Caco-2 (cell line): ENCODE measurements around the gene CDYL2. TPM values are rescaled to one million over a fixed set of nuclear protein-coding genes. Genes with fewer than 3 reads are reported as not detected.

Experiments used
- BruUV-seq: library from RNA; stranded (reverse); fragments of 400-500 nt; replicated peaks from 2 replicates; lab custom pipeline; 2021; lab: Mats Ljungman, UMichigan
- CTCF ChIA-PET: fragments of 300-600 bp; sonication (Branson Sonifier 250); formaldehyde crosslinking; loops from one replicate; lab custom pipeline; 2022; ENCODE audit warnings: antibody characterized with exemption; lab: Charles Lee
- POLR2A ChIA-PET: fragments of 300-600 bp; sonication (Branson Sonifier 250); formaldehyde crosslinking; loops from one replicate; lab custom pipeline; 2022; ENCODE audit warnings: antibody characterized with exemption; lab: Charles Lee
- DNase-seq, 2 experiments: peaks; one replicate each; pipeline versions ENCODE4 v3.0.0 to v3.0.0-alpha.2; 2020 to 2022
- H3K27me3 ChIP-seq: replicated peaks from 2 replicates; pipeline ENCODE4 v1.6.0; 2011; ENCODE audit warnings: low read length; ENCODE audit not compliant: control insufficient read depth, insufficient read depth
- H3K36me3 ChIP-seq: 2 replicates; pipeline ENCODE4 v1.5.1; 2011; ENCODE audit warnings: low read length; ENCODE audit not compliant: control insufficient read depth, insufficient read depth
- H3K4me1 ChIP-seq: fragments of 250-450 bp; sonication (Bioruptor Pico); 2 replicates; pipeline ENCODE4 v1.5.1; 2020; ENCODE audit warnings: mild to moderate bottlenecking
- H3K4me3 ChIP-seq: 2 replicates; pipeline ENCODE4 v1.5.1; 2011; ENCODE audit warnings: low read depth, mild to moderate bottlenecking, control low read depth, low read length
- H3K9me3 ChIP-seq: fragments of 250-450 bp; sonication (Bioruptor Pico); 2 replicates; pipeline ENCODE4 v1.5.1; 2020; ENCODE audit warnings: mild to moderate bottlenecking, moderate library complexity
- H3K27ac Mint-ChIP-seq: one replicate; pipeline ENCODE4 v1.8.0; 2022; ENCODE audit warnings: mixed read lengths; ENCODE audit not compliant: unreplicated experiment
- H3K27me3 Mint-ChIP-seq: one replicate; pipeline ENCODE4 v1.8.0; 2022; ENCODE audit warnings: mixed read lengths; ENCODE audit not compliant: insufficient read depth, unreplicated experiment
- H3K36me3 Mint-ChIP-seq: one replicate; pipeline ENCODE4 v1.8.0; 2022; ENCODE audit warnings: mild to moderate bottlenecking, mixed read lengths; ENCODE audit not compliant: insufficient read depth, unreplicated experiment
- H3K4me1 Mint-ChIP-seq: one replicate; pipeline ENCODE4 v1.8.0; 2022; ENCODE audit warnings: low read depth, mixed read lengths; ENCODE audit not compliant: unreplicated experiment
- H3K4me3 Mint-ChIP-seq: one replicate; pipeline ENCODE4 v1.8.0; 2022; ENCODE audit warnings: mild to moderate bottlenecking, moderate library complexity, mixed read lengths; ENCODE audit not compliant: unreplicated experiment
- H3K9me3 Mint-ChIP-seq: one replicate; pipeline ENCODE4 v1.8.0; 2022; ENCODE audit warnings: mixed read lengths; ENCODE audit not compliant: unreplicated experiment
- intact Hi-C: fragments of 100-400 bp; cut with micrococcal nuclease; formaldehyde crosslinking; loops from one replicate; pipeline ENCODE4 v1.10.0; 2022; ENCODE audit not compliant: unreplicated experiment
- total RNA-seq: library from RNA; stranded (reverse); gene quantifications from 2 replicates; pipeline ENCODE4 v1.2.3, GENCODE V29; 2022
- TF ChIP-seq, protein P1 (sequence below), 2 experiments: fragments of 200-600 bp in 1 of 2; IDR thresholded peaks; 1 replicate in 1 of 2; 2 replicates in 1 of 2; pipeline versions ENCODE4 v1.5.1 to v1.8.0; 2011 to 2022; ENCODE audit warnings: antibody characterized with exemption in 1 of 2, control low read depth in 1 of 2, inconsistent platforms in 1 of 2, low read depth in 1 of 2, low read length in 1 of 2, mild to moderate bottlenecking in 1 of 2, moderate library complexity in 1 of 2; ENCODE audit not compliant: insufficient read depth in 1 of 2, severe bottlenecking in 1 of 2, unreplicated experiment in 1 of 2

Gene CDYL2
- total RNA-seq, 1 experiment from 2014 or later: 1.8 TPM

- CTCF ChIA-PET: no interaction called here
Observed at GRCh38 chr16:80670170-80670865, 134.1 kb downstream of the CDYL2 start.

DNA sequence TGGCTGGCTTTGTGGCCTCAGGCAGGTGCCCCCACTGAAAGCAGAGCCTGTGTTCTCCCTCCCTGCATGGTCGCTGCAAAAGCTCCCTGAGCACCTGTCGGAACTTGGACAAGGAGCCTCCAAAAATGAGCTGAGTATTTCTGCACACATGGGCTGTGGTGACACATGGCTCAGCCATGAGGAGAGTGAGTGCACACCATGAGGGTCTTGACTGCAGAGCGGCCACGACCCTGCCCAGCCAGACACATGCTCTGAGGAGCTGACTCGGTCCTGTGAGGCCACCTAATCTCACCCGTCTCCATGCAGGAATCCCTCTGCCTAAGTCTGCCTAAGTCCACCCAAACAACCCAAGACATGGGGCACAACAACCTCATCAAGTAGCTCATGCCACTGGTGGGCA lies 134.7 kb downstream of the CDYL2 start:
- Mint-ChIP-seq H3K27me3 (peaks cover 23% of the 10 kb centered on the region), H3K27ac (no peak overlapping the region), H3K4me1 (no peaks in the 10 kb centered on the region), H3K36me3 (no peaks in the 10 kb centered on the region), H3K4me3 (no peak overlapping the region), H3K9me3 (no peaks in the 10 kb centered on the region)
- H3K4me1 ChIP-seq: no peaks in the 10 kb centered on the region
- DNase-seq: no peak
- CTCF ChIA-PET: no interaction called here
- TF ChIP-seq, protein P1, sequence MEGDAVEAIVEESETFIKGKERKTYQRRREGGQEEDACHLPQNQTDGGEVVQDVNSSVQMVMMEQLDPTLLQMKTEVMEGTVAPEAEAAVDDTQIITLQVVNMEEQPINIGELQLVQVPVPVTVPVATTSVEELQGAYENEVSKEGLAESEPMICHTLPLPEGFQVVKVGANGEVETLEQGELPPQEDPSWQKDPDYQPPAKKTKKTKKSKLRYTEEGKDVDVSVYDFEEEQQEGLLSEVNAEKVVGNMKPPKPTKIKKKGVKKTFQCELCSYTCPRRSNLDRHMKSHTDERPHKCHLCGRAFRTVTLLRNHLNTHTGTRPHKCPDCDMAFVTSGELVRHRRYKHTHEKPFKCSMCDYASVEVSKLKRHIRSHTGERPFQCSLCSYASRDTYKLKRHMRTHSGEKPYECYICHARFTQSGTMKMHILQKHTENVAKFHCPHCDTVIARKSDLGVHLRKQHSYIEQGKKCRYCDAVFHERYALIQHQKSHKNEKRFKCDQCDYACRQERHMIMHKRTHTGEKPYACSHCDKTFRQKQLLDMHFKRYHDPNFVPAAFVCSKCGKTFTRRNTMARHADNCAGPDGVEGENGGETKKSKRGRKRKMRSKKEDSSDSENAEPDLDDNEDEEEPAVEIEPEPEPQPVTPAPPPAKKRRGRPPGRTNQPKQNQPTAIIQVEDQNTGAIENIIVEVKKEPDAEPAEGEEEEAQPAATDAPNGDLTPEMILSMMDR (IDR thresholded peaks at IDR 0.05; ENCODE audit: insufficient read depth in 1 of 2, low read depth in 1 of 2, low read length in 1 of 2, severe bottlenecking in 1 of 2, unreplicated experiment in 1 of 2): no peak
- POLR2A ChIA-PET: no interaction called here
- BruUV-seq: no TSS peak
- intact Hi-C loops: no loop called here
- no peak overlapping the region for H3K4me3 ChIP-seq
- H3K36me3 ChIP-seq: no peaks in the 10 kb centered on the region
- peaks cover 3% of the 10 kb centered on the region for H3K27me3 ChIP-seq
- no peaks in the 10 kb centered on the region for H3K9me3 ChIP-seq

More at GRCh38 chr16:80670170-80670865, 134.1 kb downstream of the CDYL2 start:
- H3K27ac Mint-ChIP-seq: no peak overlapping the region
- no peaks in the 10 kb centered on the region for H3K4me1 Mint-ChIP-seq
- TF ChIP-seq, protein P1 (IDR thresholded peaks at IDR 0.05; ENCODE audit: insufficient read depth in 1 of 2, low read depth in 1 of 2, low read length in 1 of 2, severe bottlenecking in 1 of 2, unreplicated experiment in 1 of 2): no peak
- no peak for DNase-seq
- H3K4me3 ChIP-seq: no peak overlapping the region
- H3K36me3 Mint-ChIP-seq: no peaks in the 10 kb centered on the region
- no TSS peak for BruUV-seq
- H3K4me1 ChIP-seq: no peaks in the 10 kb centered on the region
- no peaks in the 10 kb centered on the region for H3K9me3 Mint-ChIP-seq
- no peaks in the 10 kb centered on the region for H3K36me3 ChIP-seq
- peaks cover 24% of the 10 kb centered on the region for H3K27me3 Mint-ChIP-seq
- intact Hi-C loops: no loop called here
- H3K27me3 ChIP-seq: peaks cover 3% of the 10 kb centered on the region
- H3K9me3 ChIP-seq: no peaks in the 10 kb centered on the region
- no peak overlapping the region for H3K4me3 Mint-ChIP-seq
- POLR2A ChIA-PET: no interaction called here

DNA sequence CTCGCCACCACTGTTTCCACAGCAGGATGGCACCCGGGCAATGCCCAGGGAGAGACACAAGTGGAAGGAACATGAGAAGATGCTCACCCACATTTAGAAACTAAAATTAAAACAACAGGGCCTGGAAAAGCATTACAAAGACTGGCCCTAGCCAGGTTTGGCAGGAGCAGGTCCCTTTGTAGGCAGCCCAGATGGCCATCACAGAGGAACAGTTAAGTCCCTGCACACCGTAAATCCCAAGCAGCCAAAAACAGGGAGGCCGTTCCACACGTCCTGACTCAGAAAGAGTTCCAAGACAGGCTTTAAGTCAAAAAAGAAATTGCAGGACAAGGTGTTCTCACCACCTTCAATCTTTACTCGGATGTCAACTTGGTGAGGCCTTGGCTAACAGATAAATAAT lies 136.5 kb downstream of the CDYL2 start:
- Histone ChIP-seq H3K36me3 (no peaks in the 10 kb centered on the region), H3K9me3 (no peaks in the 10 kb centered on the region), H3K27me3 (peaks cover 3% of the 10 kb centered on the region), H3K4me3 (no peak overlapping the region), H3K4me1 (no peaks in the 10 kb centered on the region)
- peaks cover 18% of the 10 kb centered on the region for H3K27me3 Mint-ChIP-seq
- intact Hi-C loops: no loop called here
- BruUV-seq: no TSS peak
- ChIA-PET POLR2A (no interaction called here), CTCF (no interaction called here)
- no peaks in the 10 kb centered on the region for H3K9me3 Mint-ChIP-seq
- H3K4me1 Mint-ChIP-seq: no peaks in the 10 kb centered on the region
- no peaks in the 10 kb centered on the region for H3K36me3 Mint-ChIP-seq
- no peak for DNase-seq
- no peak overlapping the region for H3K27ac Mint-ChIP-seq
- TF ChIP-seq, protein P1 (IDR thresholded peaks at IDR 0.05; ENCODE audit: insufficient read depth in 1 of 2, low read depth in 1 of 2, low read length in 1 of 2, severe bottlenecking in 1 of 2, unreplicated experiment in 1 of 2): no peak
- no peak overlapping the region for H3K4me3 Mint-ChIP-seq
